ENCODE results near the gene TP53BP1. TPM values are rescaled to one million over a fixed set of nuclear protein-coding genes. Genes with fewer than 3 reads are reported as not detected.

The TP53BP1 gene
- total and polyA plus RNA-seq, 2 of the 13 experiments (the other 11 are each of a cell fraction or from before 2014, with no cell fraction given): 17.1 to 17.4 TPM

DNA sequence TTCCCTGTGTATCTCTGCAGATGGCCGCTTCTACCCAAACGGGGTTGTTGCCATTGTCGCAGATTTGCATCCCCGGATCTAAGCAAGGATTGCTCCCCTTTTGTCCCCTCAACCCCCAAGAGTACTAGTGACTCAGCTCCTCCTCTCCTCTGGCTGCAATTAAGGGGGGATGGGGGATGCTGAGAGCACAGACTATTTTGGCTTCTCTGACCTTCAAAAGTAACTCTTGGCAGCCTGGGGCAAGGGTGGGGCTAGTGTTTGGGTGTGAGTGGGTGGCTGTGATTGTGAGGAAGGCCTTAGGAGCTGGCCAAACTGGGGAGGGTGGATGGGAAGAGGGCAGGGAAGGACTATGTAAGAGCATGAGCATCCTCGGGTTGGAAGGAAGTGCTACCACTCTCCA, 23.2 kb upstream of the TP53BP1 start:
- Histone ChIP-seq H3K27me3 (ENCODE audit: control insufficient read depth in 1 of 2, insufficient read depth in 2 of 2, low read length in 2 of 2) (peaks cover 9 to 52% of the 10 kb centered on the region in 2 experiments), H3K79me2 (ENCODE audit: insufficient read depth, low read length) (no peaks in the 10 kb centered on the region), H3K9ac (ENCODE audit: insufficient read depth, low read depth, low read length) (no peak overlapping the region), H3K9me3 (ENCODE audit: low read length) (no peaks in the 10 kb centered on the region), H3K27ac (ENCODE audit: extremely low read length, insufficient read depth, low read length) (no peak overlapping the region), H4K20me1 (ENCODE audit: insufficient read depth, low read length) (no peaks in the 10 kb centered on the region), H2AFZ (ENCODE audit: low read length) (no peak overlapping the region), H3K4me3 (replicated peaks in 1 of 3; ENCODE audit: insufficient read depth in 1 of 3, low read depth in 2 of 3, low read length in 3 of 3) (no peak overlapping the region), H3K4me2 (ENCODE audit: low read depth, low read length) (no peak overlapping the region), H3K36me3 (replicated peaks in 1 of 2; ENCODE audit: control insufficient read depth in 1 of 2, insufficient read depth in 2 of 2, low read length in 2 of 2) (no peaks in the 10 kb centered on the region), H3K4me1 (ENCODE audit: insufficient read depth, low read length) (peaks cover 30% of the 10 kb centered on the region)
- no TSS peak for BruUV-seq (replicated peaks)
- intact Hi-C loops (cut with micrococcal nuclease; ENCODE audit: unreplicated experiment): no loop called here
- ATAC-seq (no peak), DNase-seq (ENCODE audit: low spot score) (no peak), FAIRE-seq (no peak)
- 4% methylated on average over 3 of the region's 5 CpGs for WGBS (ENCODE audit: low lambda C conversion rate)
- TF ChIP-seq HNF4G (IDR thresholded peaks at IDR 0.05; ENCODE audit: borderline replicate concordance, low read depth, low read length): no peak
- TF ChIP-seq HNF4G (CRISPR knock-in tag; IDR thresholded peaks at IDR 0.05; ENCODE audit: borderline replicate concordance, low read depth): no peak
- no peak for TF ChIP-seq ZNF260 (CRISPR knock-in tag; IDR thresholded peaks at IDR 0.05; ENCODE audit: borderline replicate concordance, low read depth)
- no peak for TF ChIP-seq ZNF605 (CRISPR knock-in tag; IDR thresholded peaks at IDR 0.05)
- TF ChIP-seq HOXA3 (CRISPR knock-in tag; IDR thresholded peaks at IDR 0.05): no peak
- TF ChIP-seq THAP11 (CRISPR knock-in tag; IDR thresholded peaks at IDR 0.05): no peak
- TF ChIP-seq SP1 (IDR thresholded peaks at IDR 0.05): no peak
- no peak for TF ChIP-seq SP1 (CRISPR knock-in tag; IDR thresholded peaks at IDR 0.05)
- no peak for TF ChIP-seq CBX5 (CRISPR knock-in tag; IDR thresholded peaks at IDR 0.05; ENCODE audit: borderline replicate concordance)
- in situ Hi-C loops (cut with HindIII; ENCODE audit: extremely low pct_ligation_motif_present, low pct_unique_long_range_greater_than_20kb): loop anchor here (10.0 kb wide), 1 partner anchor 259 kb away; the partner anchor contains the start of gene ELL3
- POLR2A ChIA-PET: no interaction called here
- CTCF ChIA-PET (ENCODE audit: low intra/inter-chr PET ratio, low total read pairs): no interaction called here

DNA sequence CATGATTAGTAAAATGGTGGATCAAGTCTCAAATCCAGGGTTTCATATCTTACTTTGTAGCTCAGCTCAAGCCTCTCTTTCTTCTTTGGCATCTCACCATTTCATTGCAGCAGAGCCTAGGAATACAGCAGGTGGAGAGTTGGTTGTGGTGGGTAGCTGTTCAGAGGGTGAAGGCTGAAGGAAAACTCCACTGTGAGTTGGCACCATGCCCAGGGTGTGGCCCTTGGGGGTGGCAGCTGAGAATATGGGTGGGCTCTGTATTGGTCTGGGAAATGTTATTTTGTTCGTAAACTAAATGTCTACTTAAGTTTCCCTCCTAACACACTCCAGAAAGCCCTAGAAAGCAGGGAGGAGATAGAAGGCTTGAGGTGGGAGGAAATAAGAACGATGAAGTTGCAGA, 22.8 kb upstream of the TP53BP1 start:
- ATAC-seq (no peak), DNase-seq (ENCODE audit: low spot score) (no peak), FAIRE-seq (no peak)
- Histone ChIP-seq H3K4me1 (ENCODE audit: insufficient read depth, low read length) (peaks cover 33% of the 10 kb centered on the region), H3K9me3 (ENCODE audit: low read length) (no peaks in the 10 kb centered on the region), H4K20me1 (ENCODE audit: insufficient read depth, low read length) (no peaks in the 10 kb centered on the region), H3K4me3 (replicated peaks in 1 of 3; ENCODE audit: insufficient read depth in 1 of 3, low read depth in 2 of 3, low read length in 3 of 3) (no peak overlapping the region), H3K4me2 (ENCODE audit: low read depth, low read length) (no peak overlapping the region), H3K36me3 (replicated peaks in 1 of 2; ENCODE audit: control insufficient read depth in 1 of 2, insufficient read depth in 2 of 2, low read length in 2 of 2) (no peaks in the 10 kb centered on the region), H3K79me2 (ENCODE audit: insufficient read depth, low read length) (no peaks in the 10 kb centered on the region), H3K27ac (ENCODE audit: extremely low read length, insufficient read depth, low read length) (no peak overlapping the region), H2AFZ (ENCODE audit: low read length) (no peak overlapping the region), H3K27me3 (ENCODE audit: control insufficient read depth in 1 of 2, insufficient read depth in 2 of 2, low read length in 2 of 2) (peaks cover 9 to 50% of the 10 kb centered on the region in 2 experiments), H3K9ac (ENCODE audit: insufficient read depth, low read depth, low read length) (no peak overlapping the region)
- ChIA-PET CTCF (ENCODE audit: low intra/inter-chr PET ratio, low total read pairs) (no interaction called here), POLR2A (no interaction called here)
- BruUV-seq (replicated peaks): no TSS peak
- 36% methylated on average over 2 of the region's 2 CpGs for WGBS (ENCODE audit: low lambda C conversion rate)
- in situ Hi-C loops (cut with HindIII; ENCODE audit: extremely low pct_ligation_motif_present, low pct_unique_long_range_greater_than_20kb): loop anchor here (10.0 kb wide), 1 partner anchor 259 kb away; the partner anchor contains the start of gene ELL3
- intact Hi-C loops (cut with micrococcal nuclease; ENCODE audit: unreplicated experiment): loop anchor here (2.0 kb wide), 1 partner anchor 75 kb away; no protein-coding TSS in a partner anchor
- TF ChIP-seq NCOA5 (CRISPR knock-in tag; IDR thresholded peaks at IDR 0.05) (no peak), HOXD1 (CRISPR knock-in tag; IDR thresholded peaks at IDR 0.05) (no peak), ZNF816 (CRISPR knock-in tag; IDR thresholded peaks at IDR 0.05; ENCODE audit: borderline replicate concordance) (no peak), NFKBIZ (CRISPR knock-in tag; IDR thresholded peaks at IDR 0.05) (no peak), SMYD3 (CRISPR knock-in tag; IDR thresholded peaks at IDR 0.05) (no peak), THAP11 (CRISPR knock-in tag; IDR thresholded peaks at IDR 0.05) (no peak), ZFP37 (CRISPR knock-in tag; IDR thresholded peaks at IDR 0.05; ENCODE audit: borderline replicate concordance) (no peak)
- TF ChIP-seq, protein P1, sequence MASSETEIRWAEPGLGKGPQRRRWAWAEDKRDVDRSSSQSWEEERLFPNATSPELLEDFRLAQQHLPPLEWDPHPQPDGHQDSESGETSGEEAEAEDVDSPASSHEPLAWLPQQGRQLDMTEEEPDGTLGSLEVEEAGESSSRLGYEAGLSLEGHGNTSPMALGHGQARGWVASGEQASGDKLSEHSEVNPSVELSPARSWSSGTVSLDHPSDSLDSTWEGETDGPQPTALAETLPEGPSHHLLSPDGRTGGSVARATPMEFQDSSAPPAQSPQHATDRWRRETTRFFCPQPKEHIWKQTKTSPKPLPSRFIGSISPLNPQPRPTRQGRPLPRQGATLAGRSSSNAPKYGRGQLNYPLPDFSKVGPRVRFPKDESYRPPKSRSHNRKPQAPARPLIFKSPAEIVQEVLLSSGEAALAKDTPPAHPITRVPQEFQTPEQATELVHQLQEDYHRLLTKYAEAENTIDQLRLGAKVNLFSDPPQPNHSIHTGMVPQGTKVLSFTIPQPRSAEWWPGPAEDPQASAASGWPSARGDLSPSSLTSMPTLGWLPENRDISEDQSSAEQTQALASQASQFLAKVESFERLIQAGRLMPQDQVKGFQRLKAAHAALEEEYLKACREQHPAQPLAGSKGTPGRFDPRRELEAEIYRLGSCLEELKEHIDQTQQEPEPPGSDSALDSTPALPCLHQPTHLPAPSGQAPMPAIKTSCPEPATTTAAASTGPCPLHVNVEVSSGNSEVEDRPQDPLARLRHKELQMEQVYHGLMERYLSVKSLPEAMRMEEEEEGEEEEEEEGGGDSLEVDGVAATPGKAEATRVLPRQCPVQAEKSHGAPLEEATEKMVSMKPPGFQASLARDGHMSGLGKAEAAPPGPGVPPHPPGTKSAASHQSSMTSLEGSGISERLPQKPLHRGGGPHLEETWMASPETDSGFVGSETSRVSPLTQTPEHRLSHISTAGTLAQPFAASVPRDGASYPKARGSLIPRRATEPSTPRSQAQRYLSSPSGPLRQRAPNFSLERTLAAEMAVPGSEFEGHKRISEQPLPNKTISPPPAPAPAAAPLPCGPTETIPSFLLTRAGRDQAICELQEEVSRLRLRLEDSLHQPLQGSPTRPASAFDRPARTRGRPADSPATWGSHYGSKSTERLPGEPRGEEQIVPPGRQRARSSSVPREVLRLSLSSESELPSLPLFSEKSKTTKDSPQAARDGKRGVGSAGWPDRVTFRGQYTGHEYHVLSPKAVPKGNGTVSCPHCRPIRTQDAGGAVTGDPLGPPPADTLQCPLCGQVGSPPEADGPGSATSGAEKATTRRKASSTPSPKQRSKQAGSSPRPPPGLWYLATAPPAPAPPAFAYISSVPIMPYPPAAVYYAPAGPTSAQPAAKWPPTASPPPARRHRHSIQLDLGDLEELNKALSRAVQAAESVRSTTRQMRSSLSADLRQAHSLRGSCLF (CRISPR knock-in tag; IDR thresholded peaks at IDR 0.05; ENCODE audit: borderline replicate concordance): no peak

Data from HepG2 (cell line).